ENCODE data around the gene PPIL4.

Gene PPIL4

GRCh38 chr6:149457316-149457884 is 88.4 kb downstream of the PPIL4 start:
- DNase-seq: no peak

- no peak for DNase-seq
Observed at GRCh38 chr6:149456311-149457021, 89.4 kb downstream of the PPIL4 start.

- no peak for DNase-seq
Observed at GRCh38 chr6:149455031-149455732, 90.7 kb downstream of the PPIL4 start.
